ENCODE results near the gene PRM3.

- no peak for TF ChIP-seq CTCF (conservative IDR thresholded peaks at IDR 0.05 in 1 of 2, IDR thresholded peaks at IDR 0.05 in 1 of 2; ENCODE audit: low read depth in 1 of 2, low read length in 2 of 2)
- TF ChIP-seq EZH2 (IDR thresholded peaks at IDR 0.05; ENCODE audit: low read length, missing control alignments): no peak
Observed at GRCh38 chr16:11313493-11314308, 40.3 kb upstream of the PRM3 start.
